Measurements from ENCODE around the gene CAMTA1.

The CAMTA1 gene

DNA sequence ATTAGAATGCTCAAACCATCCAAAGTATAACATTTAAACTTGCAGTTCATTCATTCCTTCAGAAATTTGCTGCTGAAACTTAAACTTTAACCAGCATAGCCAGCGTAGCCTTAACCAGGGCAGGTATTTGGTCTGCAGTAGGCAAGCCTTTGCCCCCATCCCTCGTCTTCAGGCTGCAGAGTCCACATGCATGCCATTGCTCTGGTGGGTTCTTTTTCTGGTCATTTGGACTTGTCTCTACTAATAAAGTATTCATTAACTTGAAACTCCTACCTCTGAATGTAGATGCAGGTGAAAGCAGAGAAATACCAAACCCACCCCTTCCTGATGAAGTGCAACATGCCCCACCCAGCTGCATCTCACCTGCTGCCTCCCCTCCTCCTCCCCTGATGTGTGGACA, 100.2 kb downstream of the CAMTA1 start:
- H3K27ac ChIP-seq (ENCODE audit: low read length), result no peak overlapping the region

DNA sequence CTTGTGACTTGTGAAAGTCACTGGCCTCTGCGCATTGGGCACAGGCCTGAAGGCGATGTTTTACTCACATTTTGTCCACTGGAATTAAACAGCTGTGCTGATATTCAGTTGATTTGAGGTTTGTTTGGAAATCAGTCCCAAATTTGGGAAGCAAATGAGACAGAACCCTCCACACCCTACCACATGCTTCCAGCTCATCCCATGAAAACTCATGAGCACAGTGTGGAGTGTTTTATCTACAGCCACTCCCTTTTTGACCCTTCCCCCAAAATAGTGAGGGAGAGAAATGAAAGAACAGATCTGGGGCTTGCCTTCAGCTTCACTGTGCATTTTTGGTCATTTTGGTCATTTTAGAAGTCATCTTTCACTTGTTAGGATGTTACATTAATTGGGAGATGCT, 101.3 kb downstream of the CAMTA1 start:
- no peaks in the 10 kb centered on the region for H3K27me3 ChIP-seq (ENCODE audit: low read depth, low read length)
- H3K4me3 ChIP-seq (ENCODE audit: low read depth in 1 of 2, low read length in 2 of 2), result no peak overlapping the region
- no peaks in the 10 kb centered on the region for H3K36me3 ChIP-seq (ENCODE audit: control insufficient read depth in 1 of 2, insufficient read depth in 2 of 2, low read length in 2 of 2)
- H3K4me1 ChIP-seq (ENCODE audit: control insufficient read depth in 1 of 2, insufficient read depth in 2 of 2, low read length in 2 of 2), result peaks cover 0 to 3% of the 10 kb centered on the region in 2 donors
- H3K9me3 ChIP-seq (ENCODE audit: control insufficient read depth in 1 of 2, low read length in 2 of 2), result no peaks in the 10 kb centered on the region
- H3K27ac ChIP-seq (ENCODE audit: low read length), result no peak overlapping the region

More for the DNA sequence above, 100.2 kb downstream of the CAMTA1 start:
- Histone ChIP-seq H3K4me1 (ENCODE audit: control insufficient read depth in 1 of 2, insufficient read depth in 2 of 2, low read length in 2 of 2) (peaks cover 0 to 3% of the 10 kb centered on the region in 2 donors), H3K9me3 (ENCODE audit: control insufficient read depth in 1 of 2, low read length in 2 of 2) (no peaks in the 10 kb centered on the region), H3K36me3 (ENCODE audit: control insufficient read depth in 1 of 2, insufficient read depth in 2 of 2, low read length in 2 of 2) (no peaks in the 10 kb centered on the region), H3K4me3 (ENCODE audit: low read depth in 1 of 2, low read length in 2 of 2) (no peak overlapping the region), H3K27me3 (ENCODE audit: low read depth, low read length) (no peaks in the 10 kb centered on the region)

DNA sequence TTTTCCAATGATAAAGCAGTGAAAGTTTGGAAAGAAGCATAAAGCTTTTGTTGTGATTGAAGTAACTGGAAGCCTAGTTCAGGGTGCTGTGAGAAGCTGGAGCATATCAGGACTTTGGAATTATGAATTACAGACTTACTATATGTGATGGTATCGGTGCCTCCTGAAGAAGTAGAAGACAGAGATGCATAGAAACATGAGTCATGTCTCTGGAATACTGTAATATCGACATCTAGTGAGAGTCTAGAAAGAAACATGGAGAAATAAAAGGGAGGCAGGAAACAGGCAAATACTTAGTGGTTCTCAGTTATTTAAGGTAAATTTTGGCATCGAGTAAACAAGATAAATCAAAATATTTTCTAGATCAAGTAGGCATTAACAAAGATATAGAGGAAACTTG, 103.0 kb downstream of the CAMTA1 start:
- Histone ChIP-seq H3K27me3 (ENCODE audit: low read depth, low read length) (no peaks in the 10 kb centered on the region), H3K9me3 (ENCODE audit: control insufficient read depth in 1 of 2, low read length in 2 of 2) (no peaks in the 10 kb centered on the region), H3K36me3 (ENCODE audit: control insufficient read depth in 1 of 2, insufficient read depth in 2 of 2, low read length in 2 of 2) (no peaks in the 10 kb centered on the region), H3K27ac (ENCODE audit: low read length) (no peak overlapping the region), H3K4me1 (ENCODE audit: control insufficient read depth in 1 of 2, insufficient read depth in 2 of 2, low read length in 2 of 2) (peaks cover 0 to 3% of the 10 kb centered on the region in 2 donors), H3K4me3 (ENCODE audit: low read depth in 1 of 2, low read length in 2 of 2) (no peak overlapping the region)

DNA sequence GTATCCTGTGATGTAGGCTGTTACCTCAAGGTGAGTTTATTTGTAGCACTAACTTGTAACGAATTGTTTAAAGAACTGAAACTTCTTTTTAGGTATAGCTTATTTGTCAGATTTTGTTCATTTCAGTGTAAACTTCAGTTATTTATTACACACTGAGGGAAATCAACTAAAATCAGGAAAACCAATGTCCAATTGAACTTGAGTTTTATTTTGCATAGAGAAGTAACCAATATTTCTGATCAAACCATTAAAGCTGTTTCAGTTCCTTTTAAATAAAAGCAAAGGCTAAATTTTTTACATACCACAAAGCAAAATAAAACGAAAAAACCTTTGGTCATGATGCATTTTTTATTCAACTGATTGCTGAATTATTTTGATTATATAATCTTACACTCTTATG, 103.6 kb downstream of the CAMTA1 start:
- Histone ChIP-seq H3K36me3 (ENCODE audit: control insufficient read depth in 1 of 2, insufficient read depth in 2 of 2, low read length in 2 of 2) (no peaks in the 10 kb centered on the region), H3K27ac (ENCODE audit: low read length) (no peak overlapping the region), H3K4me3 (ENCODE audit: low read depth in 1 of 2, low read length in 2 of 2) (no peak overlapping the region), H3K4me1 (ENCODE audit: control insufficient read depth in 1 of 2, insufficient read depth in 2 of 2, low read length in 2 of 2) (peaks cover 0 to 3% of the 10 kb centered on the region in 2 donors), H3K27me3 (ENCODE audit: low read depth, low read length) (no peaks in the 10 kb centered on the region), H3K9me3 (ENCODE audit: control insufficient read depth in 1 of 2, low read length in 2 of 2) (no peaks in the 10 kb centered on the region)

DNA sequence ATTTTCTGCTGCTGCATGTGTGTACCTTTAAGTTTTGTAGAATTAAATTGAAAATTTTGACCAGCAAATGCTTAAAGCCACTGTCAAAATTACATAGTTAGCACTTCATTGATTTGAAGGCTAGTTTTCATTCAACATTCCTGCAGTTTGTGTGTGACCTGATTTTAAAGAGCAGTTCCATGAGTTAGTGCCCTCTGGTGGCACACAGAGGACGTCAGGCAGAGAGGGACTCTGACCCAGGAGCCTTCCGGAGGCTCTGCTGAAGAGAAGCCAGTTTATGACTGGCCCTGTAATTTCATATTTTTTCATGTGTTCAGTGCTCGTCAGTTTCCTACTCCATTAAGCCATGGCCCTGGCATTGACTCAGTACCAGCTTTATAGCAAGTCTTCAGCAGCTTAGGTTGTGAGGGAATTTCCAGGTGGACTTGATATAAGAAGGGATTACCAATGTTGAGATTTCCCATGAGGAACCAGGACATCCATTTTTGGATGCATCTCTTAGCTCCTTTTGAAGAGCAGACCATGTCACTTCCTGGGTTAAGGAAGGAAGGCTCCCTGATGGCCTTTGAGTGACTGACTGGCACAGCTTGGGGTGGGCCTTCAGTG, 104.7 kb downstream of the CAMTA1 start:
- Histone ChIP-seq H3K4me1 (ENCODE audit: control insufficient read depth in 1 of 2, insufficient read depth in 2 of 2, low read length in 2 of 2) (peaks cover 0 to 3% of the 10 kb centered on the region in 2 donors), H3K27ac (ENCODE audit: low read length) (no peak overlapping the region), H3K27me3 (ENCODE audit: low read depth, low read length) (no peaks in the 10 kb centered on the region), H3K4me3 (ENCODE audit: low read depth in 1 of 2, low read length in 2 of 2) (no peak overlapping the region), H3K9me3 (ENCODE audit: control insufficient read depth in 1 of 2, low read length in 2 of 2) (no peaks in the 10 kb centered on the region), H3K36me3 (ENCODE audit: control insufficient read depth in 1 of 2, insufficient read depth in 2 of 2, low read length in 2 of 2) (no peaks in the 10 kb centered on the region)

DNA sequence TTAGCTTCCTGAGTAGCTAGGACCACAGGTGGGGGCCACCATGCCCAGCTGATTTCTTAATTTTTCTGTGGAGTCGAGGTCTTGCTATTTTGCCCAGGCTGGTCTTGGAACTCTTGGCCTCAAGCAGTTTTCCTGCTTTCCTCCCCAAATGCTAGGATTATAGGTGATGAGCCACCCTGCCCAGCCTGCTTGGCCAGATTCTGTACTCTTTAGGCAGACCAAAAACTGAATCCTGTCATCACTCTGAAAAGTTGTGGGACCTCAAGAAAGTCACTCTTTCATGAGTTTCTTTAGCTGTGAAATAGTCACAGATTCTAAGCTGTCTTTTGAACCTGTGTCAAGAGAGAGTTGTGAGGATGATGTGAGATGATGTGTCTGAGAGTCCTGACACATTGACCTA, 105.4 kb downstream of the CAMTA1 start:
- Histone ChIP-seq H3K36me3 (ENCODE audit: control insufficient read depth in 1 of 2, insufficient read depth in 2 of 2, low read length in 2 of 2) (no peaks in the 10 kb centered on the region), H3K4me3 (ENCODE audit: low read depth in 1 of 2, low read length in 2 of 2) (no peak overlapping the region), H3K9me3 (ENCODE audit: control insufficient read depth in 1 of 2, low read length in 2 of 2) (no peaks in the 10 kb centered on the region), H3K4me1 (ENCODE audit: control insufficient read depth in 1 of 2, insufficient read depth in 2 of 2, low read length in 2 of 2) (peaks cover 0 to 3% of the 10 kb centered on the region in 2 donors), H3K27me3 (ENCODE audit: low read depth, low read length) (no peaks in the 10 kb centered on the region), H3K27ac (ENCODE audit: low read length) (no peak overlapping the region)

DNA sequence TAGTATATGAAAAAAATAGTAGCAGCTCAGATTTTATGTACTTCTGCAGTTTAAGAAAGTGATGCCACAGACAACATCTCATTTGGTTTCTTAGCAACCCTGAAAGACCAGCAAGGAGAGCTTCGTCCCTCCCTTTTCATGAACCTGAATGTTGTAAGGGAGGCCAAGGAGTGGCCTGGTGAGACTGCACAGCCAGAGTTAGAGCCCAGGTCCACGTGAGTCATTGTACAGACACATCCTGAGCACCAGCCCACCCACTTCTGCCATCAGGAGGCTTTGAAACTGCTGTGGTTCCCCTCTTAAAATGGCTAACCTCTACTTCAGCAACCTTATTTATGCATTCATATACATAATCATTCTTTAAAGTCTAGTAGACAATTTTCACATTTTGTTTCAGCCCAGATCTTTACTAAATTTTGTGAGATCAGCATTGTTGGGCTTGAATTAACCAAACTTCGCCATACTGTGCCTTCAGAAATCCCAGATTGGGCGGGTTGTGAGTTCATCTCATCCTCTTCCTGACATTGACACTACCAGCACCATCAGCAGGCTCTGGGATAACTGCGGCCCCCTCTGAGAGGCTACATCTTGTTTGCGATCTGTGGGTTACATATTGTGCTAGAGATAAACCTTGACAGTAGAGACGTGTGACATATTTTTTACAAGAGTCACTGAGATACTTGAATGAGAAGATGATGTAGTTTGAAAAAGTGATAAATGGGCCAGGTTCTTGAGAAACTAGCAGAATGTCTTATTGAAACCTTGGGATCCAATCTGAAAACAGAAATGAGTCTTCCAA, 106.7 kb downstream of the CAMTA1 start:
- H3K27me3 ChIP-seq (ENCODE audit: low read depth, low read length), result no peaks in the 10 kb centered on the region
- peaks cover 0 to 3% of the 10 kb centered on the region in 2 donors for H3K4me1 ChIP-seq (ENCODE audit: control insufficient read depth in 1 of 2, insufficient read depth in 2 of 2, low read length in 2 of 2)
- H3K27ac ChIP-seq (ENCODE audit: low read length), result no peak overlapping the region
- H3K36me3 ChIP-seq (ENCODE audit: control insufficient read depth in 1 of 2, insufficient read depth in 2 of 2, low read length in 2 of 2), result no peaks in the 10 kb centered on the region
- H3K4me3 ChIP-seq (ENCODE audit: low read depth in 1 of 2, low read length in 2 of 2), result no peak overlapping the region
- no peaks in the 10 kb centered on the region for H3K9me3 ChIP-seq (ENCODE audit: control insufficient read depth in 1 of 2, low read length in 2 of 2)

DNA sequence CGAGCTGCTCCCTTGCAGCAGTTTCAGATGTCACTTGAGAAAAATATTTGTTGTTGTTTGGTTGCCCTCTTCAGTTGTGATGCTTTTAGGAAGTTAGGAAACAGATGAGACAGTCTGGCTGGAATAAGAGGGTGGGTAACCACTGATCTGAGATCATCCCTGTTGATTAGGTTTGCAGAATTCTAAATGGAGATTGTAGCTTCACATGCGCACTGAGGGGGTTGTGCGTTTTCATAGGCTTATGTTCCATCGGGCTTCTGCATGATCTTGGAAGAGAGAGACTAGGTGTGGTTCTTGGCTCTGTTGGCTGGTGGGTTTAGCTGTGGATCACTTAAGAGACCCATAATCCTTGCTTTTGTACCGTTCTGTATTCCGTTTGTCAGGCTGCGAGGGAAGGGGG, 108.1 kb downstream of the CAMTA1 start:
- Histone ChIP-seq H3K36me3 (ENCODE audit: control insufficient read depth in 1 of 2, insufficient read depth in 2 of 2, low read length in 2 of 2) (no peaks in the 10 kb centered on the region), H3K4me3 (ENCODE audit: low read depth in 1 of 2, low read length in 2 of 2) (no peak overlapping the region), H3K4me1 (ENCODE audit: control insufficient read depth in 1 of 2, insufficient read depth in 2 of 2, low read length in 2 of 2) (peaks cover 0 to 3% of the 10 kb centered on the region in 2 donors), H3K9me3 (ENCODE audit: control insufficient read depth in 1 of 2, low read length in 2 of 2) (no peaks in the 10 kb centered on the region), H3K27me3 (ENCODE audit: low read depth, low read length) (no peaks in the 10 kb centered on the region), H3K27ac (ENCODE audit: low read length) (no peak overlapping the region)

DNA sequence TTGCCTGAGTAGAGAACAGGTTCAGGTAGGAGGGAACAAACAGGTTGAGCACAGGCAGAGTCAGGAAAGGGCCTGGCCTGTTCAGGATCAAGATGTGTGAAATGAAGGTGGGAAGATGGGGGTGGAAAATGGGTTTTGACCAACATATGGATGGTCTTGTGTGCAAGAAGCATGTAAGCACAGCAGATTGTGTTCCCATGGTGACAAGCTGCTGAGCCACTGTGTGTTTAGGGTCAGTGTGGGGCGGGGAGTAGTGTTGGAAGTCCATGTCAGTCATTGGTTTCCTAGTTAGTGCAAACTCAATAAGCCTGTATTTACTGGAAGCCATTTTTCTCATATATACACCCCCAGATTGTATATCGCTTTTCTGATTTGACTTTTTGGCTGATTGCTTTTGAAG, 111.9 kb downstream of the CAMTA1 start:
- Histone ChIP-seq H3K4me3 (ENCODE audit: low read depth in 1 of 2, low read length in 2 of 2) (no peak overlapping the region), H3K27ac (ENCODE audit: low read length) (no peak overlapping the region), H3K9me3 (ENCODE audit: control insufficient read depth in 1 of 2, low read length in 2 of 2) (no peaks in the 10 kb centered on the region), H3K36me3 (ENCODE audit: control insufficient read depth in 1 of 2, insufficient read depth in 2 of 2, low read length in 2 of 2) (no peaks in the 10 kb centered on the region), H3K27me3 (ENCODE audit: low read depth, low read length) (no peaks in the 10 kb centered on the region), H3K4me1 (ENCODE audit: control insufficient read depth in 1 of 2, insufficient read depth in 2 of 2, low read length in 2 of 2) (no peaks in the 10 kb centered on the region)

DNA sequence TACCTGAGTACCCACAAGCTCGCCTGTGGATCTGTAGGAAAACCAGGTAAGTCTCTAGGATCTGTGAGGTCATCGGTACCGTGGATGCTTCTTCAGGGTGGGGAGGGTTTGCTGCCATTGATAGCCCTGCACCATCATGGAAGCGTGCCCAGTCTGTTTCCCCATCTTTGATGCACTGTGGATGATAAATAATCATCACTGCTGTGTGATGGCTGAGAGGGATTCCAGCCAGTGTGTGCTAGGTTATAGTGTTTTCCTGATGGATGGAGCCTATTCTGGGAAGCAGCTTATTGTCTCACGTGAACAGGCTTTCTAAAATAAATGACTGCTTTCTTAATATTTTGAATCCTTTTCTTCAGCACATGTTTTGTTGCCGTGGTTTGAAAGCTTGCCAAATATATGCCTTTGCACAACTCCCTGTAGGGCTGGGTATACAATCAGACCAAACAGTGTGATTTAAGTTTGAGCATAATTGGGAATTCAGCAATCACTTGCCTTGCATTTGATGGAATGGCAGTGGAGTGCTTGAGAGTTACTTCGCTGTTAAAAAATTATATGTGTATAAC, 113.8 kb downstream of the CAMTA1 start:
- H3K27me3 ChIP-seq (ENCODE audit: low read depth, low read length), result no peaks in the 10 kb centered on the region
- no peaks in the 10 kb centered on the region for H3K9me3 ChIP-seq (ENCODE audit: control insufficient read depth in 1 of 2, low read length in 2 of 2)
- no peaks in the 10 kb centered on the region for H3K36me3 ChIP-seq (ENCODE audit: control insufficient read depth in 1 of 2, insufficient read depth in 2 of 2, low read length in 2 of 2)
- no peaks in the 10 kb centered on the region for H3K4me1 ChIP-seq (ENCODE audit: control insufficient read depth in 1 of 2, insufficient read depth in 2 of 2, low read length in 2 of 2)
- no peak overlapping the region for H3K27ac ChIP-seq (ENCODE audit: low read length)
- H3K4me3 ChIP-seq (ENCODE audit: low read depth in 1 of 2, low read length in 2 of 2), result no peak overlapping the region

DNA sequence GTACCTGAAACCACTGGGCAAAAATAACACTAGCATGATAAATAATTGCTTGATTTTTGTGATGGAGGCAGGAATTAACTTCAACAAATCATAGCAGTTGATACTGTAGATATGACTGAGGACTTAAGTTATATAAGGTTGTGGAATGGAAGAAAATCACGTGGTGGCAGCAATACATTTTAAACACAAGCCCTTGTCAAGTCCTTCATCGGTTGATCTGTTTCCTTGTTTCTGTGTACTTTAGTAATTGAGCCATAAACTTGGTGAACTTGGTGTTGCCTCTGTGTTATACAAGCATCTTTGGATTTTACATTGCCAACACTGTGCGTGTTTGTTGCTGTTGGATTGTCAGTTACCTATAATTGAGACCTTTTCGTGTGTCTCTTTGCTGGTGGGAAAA, 114.4 kb downstream of the CAMTA1 start:
- Histone ChIP-seq H3K9me3 (ENCODE audit: control insufficient read depth in 1 of 2, low read length in 2 of 2) (no peaks in the 10 kb centered on the region), H3K27me3 (ENCODE audit: low read depth, low read length) (no peaks in the 10 kb centered on the region), H3K4me1 (ENCODE audit: control insufficient read depth in 1 of 2, insufficient read depth in 2 of 2, low read length in 2 of 2) (no peaks in the 10 kb centered on the region), H3K27ac (ENCODE audit: low read length) (no peak overlapping the region), H3K4me3 (ENCODE audit: low read depth in 1 of 2, low read length in 2 of 2) (no peak overlapping the region), H3K36me3 (ENCODE audit: control insufficient read depth in 1 of 2, insufficient read depth in 2 of 2, low read length in 2 of 2) (no peaks in the 10 kb centered on the region)

Measured in muscle layer of duodenum (tissue), 2 donors.